ENCODE results near the gene PSPC1. TPM values are rescaled to one million over a fixed set of nuclear protein-coding genes. Genes with fewer than 3 reads are reported as not detected.
"Not testable (repeated sequence)": the region's sequence is repeated elsewhere in the genome, so short reads cannot be mapped to it uniquely, and the experiment has no call there.

PSPC1 gene
- total and polyA plus RNA-seq, 2 experiments from 2014 or later: 29.2 to 78.4 TPM

GRCh38 chr13:19791953-19792537, 9.3 kb upstream of the PSPC1 start:
- no peak overlapping the region for H3K27ac ChIP-seq
- H3K9me3 ChIP-seq (ENCODE audit: low read depth): no peaks in the 10 kb centered on the region
- H3K36me3 ChIP-seq: no peaks in the 10 kb centered on the region
- H3K27me3 ChIP-seq: no peaks in the 10 kb centered on the region
- no peak overlapping the region for H3K4me3 ChIP-seq
- DNase-seq (ENCODE audit: low read depth in 1 of 2, low spot score in 1 of 2): no peak
- peaks cover 6% of the 10 kb centered on the region for H3K4me1 ChIP-seq (ENCODE audit: low read depth)
- no peak for TF ChIP-seq CTCF (IDR thresholded peaks at IDR 0.05; ENCODE audit: low read depth, low read length)

- H3K4me1 ChIP-seq (ENCODE audit: low read depth): no peaks in the 10 kb centered on the region
- H3K36me3 ChIP-seq: no peaks in the 10 kb centered on the region
- H3K4me3 ChIP-seq: peak overlapping the region; percentile 91
- H3K27me3 ChIP-seq: no peaks in the 10 kb centered on the region
- DNase-seq (ENCODE audit: low read depth in 1 of 2, low spot score in 1 of 2): peak; percentile 62
- TF ChIP-seq CTCF (IDR thresholded peaks at IDR 0.05; ENCODE audit: low read depth, low read length): no peak
- peak overlapping the region; percentile 96 for H3K27ac ChIP-seq
- H3K9me3 ChIP-seq (ENCODE audit: low read depth): no peaks in the 10 kb centered on the region
Measured at GRCh38 chr13:19782049-19782726, 557 bp downstream of the PSPC1 start.

GRCh38 chr13:19781526-19781925, 1.2 kb downstream of the PSPC1 start:
- Histone ChIP-seq H3K27me3 (no peaks in the 10 kb centered on the region), H3K4me3 (peak overlapping the region; percentile 91), H3K4me1 (ENCODE audit: low read depth) (no peaks in the 10 kb centered on the region), H3K36me3 (no peaks in the 10 kb centered on the region), H3K9me3 (ENCODE audit: low read depth) (no peaks in the 10 kb centered on the region), H3K27ac (peak overlapping the region; percentile 96)
- TF ChIP-seq CTCF (IDR thresholded peaks at IDR 0.05; ENCODE audit: low read depth, low read length): no peak
- no peak for DNase-seq (ENCODE audit: low read depth in 1 of 2, low spot score in 1 of 2)

GRCh38 chr13:19780753-19781418, 1.9 kb downstream of the PSPC1 start:
- not testable (repeated sequence) for H3K27me3 ChIP-seq; H3K36me3 ChIP-seq; H3K4me1 ChIP-seq (ENCODE audit: low read depth); H3K27ac ChIP-seq; DNase-seq (ENCODE audit: low read depth in 1 of 2, low spot score in 1 of 2); H3K9me3 ChIP-seq (ENCODE audit: low read depth)
- H3K4me3 ChIP-seq: peak overlapping the region; percentile 91

- Histone ChIP-seq H3K27ac (no peak overlapping the region), H3K4me1 (ENCODE audit: low read depth) (no peaks in the 10 kb centered on the region), H3K36me3 (peaks cover 28% of the 10 kb centered on the region), H3K4me3 (no peak overlapping the region), H3K9me3 (ENCODE audit: low read depth) (no peaks in the 10 kb centered on the region), H3K27me3 (no peaks in the 10 kb centered on the region)
- no peak for DNase-seq (ENCODE audit: low read depth in 1 of 2, low spot score in 1 of 2)
- TF ChIP-seq CTCF (IDR thresholded peaks at IDR 0.05; ENCODE audit: low read depth, low read length): no peak
Measured at GRCh38 chr13:19772306-19772705, 10.4 kb downstream of the PSPC1 start.

GRCh38 chr13:19769854-19770253, 12.9 kb downstream of the PSPC1 start:
- H3K27ac ChIP-seq: no peak overlapping the region
- no peak for TF ChIP-seq CTCF (IDR thresholded peaks at IDR 0.05; ENCODE audit: low read depth, low read length)

More at GRCh38 chr13:19769854-19770253, 12.9 kb downstream of the PSPC1 start:
- Histone ChIP-seq H3K4me1 (ENCODE audit: low read depth) (no peaks in the 10 kb centered on the region), H3K27me3 (no peaks in the 10 kb centered on the region), H3K9me3 (ENCODE audit: low read depth) (no peaks in the 10 kb centered on the region), H3K36me3 (peaks cover 28% of the 10 kb centered on the region), H3K4me3 (no peak overlapping the region)
- DNase-seq (ENCODE audit: low read depth in 1 of 2, low spot score in 1 of 2): no peak
